Smooth muscle cell (in vitro differentiated cells): ENCODE results near the gene EVA1C. TPM values are rescaled to one million over a fixed set of nuclear protein-coding genes. Genes with fewer than 3 reads are reported as not detected.

Source experiments
- DNase-seq: peaks from one replicate; lab custom pipeline; 2025; ENCODE audit not compliant: unreplicated experiment; lab: John Stamatoyannopoulos, UW
- H2AFZ ChIP-seq: fragments of 200-600 bp; sonication (generic); 2 replicates; pipeline ENCODE4 v1.6.0; 2016; ENCODE audit warnings: antibody characterized with exemption, low read depth, mild to moderate bottlenecking
- H3F3A ChIP-seq: fragments of 200-600 bp; sonication (generic); 2 replicates; pipeline ENCODE4 v1.6.0; 2017; ENCODE audit warnings: antibody characterized with exemption, low read depth
- H3K27ac ChIP-seq: fragments of 200-600 bp; sonication (generic); 2 replicates; pipeline ENCODE4 v1.5.1; 2016; ENCODE audit warnings: low read depth, mild to moderate bottlenecking
- H3K27me3 ChIP-seq: fragments of 200-600 bp; sonication (generic); 2 replicates; pipeline ENCODE4 v1.6.1; 2016; ENCODE audit warnings: low read depth, mild to moderate bottlenecking
- H3K36me3 ChIP-seq: fragments of 200-600 bp; sonication (generic); 2 replicates; pipeline ENCODE4 v1.5.1; 2016; ENCODE audit warnings: low read depth
- H3K4me1 ChIP-seq: fragments of 200-600 bp; sonication (generic); 2 replicates; pipeline ENCODE4 v1.5.1; 2016; ENCODE audit warnings: low read depth
- H3K4me2 ChIP-seq: fragments of 200-600 bp; sonication (generic); 2 replicates; pipeline ENCODE4 v1.6.0; 2016; ENCODE audit warnings: mild to moderate bottlenecking
- H3K4me3 ChIP-seq: fragments of 200-600 bp; sonication (generic); 2 replicates; pipeline ENCODE4 v1.5.1; 2016; ENCODE audit warnings: mild to moderate bottlenecking
- H3K79me2 ChIP-seq: fragments of 200-600 bp; sonication (generic); 2 replicates; pipeline ENCODE4 v1.6.0; 2016; ENCODE audit warnings: low read depth, mild to moderate bottlenecking
- H3K9ac ChIP-seq: fragments of 200-600 bp; sonication (generic); 2 replicates; pipeline ENCODE4 v1.6.0; 2016; ENCODE audit warnings: low read depth
- H3K9me3 ChIP-seq: fragments of 200-600 bp; sonication (generic); replicated peaks from 2 replicates; pipeline ENCODE4 v1.5.1; 2016; ENCODE audit warnings: low read depth
- H4K20me1 ChIP-seq: fragments of 200-600 bp; sonication (generic); 2 replicates; pipeline ENCODE4 v1.6.0; 2016; ENCODE audit warnings: low read depth
- CTCF ChIP-seq: fragments of 200-600 bp; sonication (generic); IDR thresholded peaks from 2 replicates; pipeline ENCODE4 v1.5.1; 2017; ENCODE audit warnings: borderline replicate concordance, mild to moderate bottlenecking, antibody characterized with exemption; ENCODE audit not compliant: insufficient read depth, poor library complexity, severe bottlenecking
- WGBS: methylation state at CpG from one replicate; pipeline ENCODE4 v1.1.7; 2016; ENCODE audit warnings: low lambda C conversion rate; 5-methylcytosine and 5-hydroxymethylcytosine counted together
- polyA plus RNA-seq: library from polyadenylated mRNA; unstranded; fragments of >200 nt; fragmentation: Nextera tagmentation; extraction: Ambion mirVana; gene quantifications from 2 replicates; pipeline ENCODE4 v1.2.1, GENCODE V29; 2016
- total RNA-seq: library from RNA; depleted of rRNA; stranded (reverse); fragments of >200 nt; gene quantifications from 2 replicates; pipeline ENCODE4 v1.2.3, GENCODE V29; 2014

Gene EVA1C
- total and polyA plus RNA-seq, 2 experiments from 2014 or later = 1.9 to 3.7 TPM

- 84% methylated on average over 3 of the region's 3 CpGs for WGBS
- TF ChIP-seq CTCF = no peak
- no peak overlapping the region for H3K4me3 ChIP-seq
- no peaks in the 10 kb centered on the region for H3K9me3 ChIP-seq
- no peak overlapping the region for H3K27ac ChIP-seq
- DNase-seq = no peak
- no peak overlapping the region for H2AFZ ChIP-seq
- H3F3A ChIP-seq = no peaks in the 10 kb centered on the region
- H3K4me2 ChIP-seq = no peak overlapping the region
- H3K79me2 ChIP-seq = no peaks in the 10 kb centered on the region
- H3K9ac ChIP-seq = no peak overlapping the region
- H3K4me1 ChIP-seq = no peaks in the 10 kb centered on the region
- no peaks in the 10 kb centered on the region for H4K20me1 ChIP-seq
- no peaks in the 10 kb centered on the region for H3K36me3 ChIP-seq
- H3K27me3 ChIP-seq = no peaks in the 10 kb centered on the region
Measured at GRCh38 chr21:32543975-32544374, 131.5 kb downstream of the EVA1C start.

GRCh38 chr21:32544697-32545096, 132.2 kb downstream of the EVA1C start:
- Histone ChIP-seq H2AFZ (no peak overlapping the region), H3K27me3 (no peaks in the 10 kb centered on the region), H3K27ac (no peak overlapping the region), H3F3A (no peaks in the 10 kb centered on the region), H3K9me3 (no peaks in the 10 kb centered on the region), H3K4me3 (no peak overlapping the region), H4K20me1 (no peaks in the 10 kb centered on the region), H3K79me2 (no peaks in the 10 kb centered on the region), H3K9ac (no peak overlapping the region), H3K36me3 (no peaks in the 10 kb centered on the region), H3K4me2 (no peak overlapping the region), H3K4me1 (no peaks in the 10 kb centered on the region)
- no peak for DNase-seq
- no peak for TF ChIP-seq CTCF
- WGBS = 97% methylated on average over 4 of the region's 4 CpGs

GRCh38 chr21:32545948-32546441, 133.5 kb downstream of the EVA1C start:
- Histone ChIP-seq H3K9ac (no peak overlapping the region), H3K79me2 (no peaks in the 10 kb centered on the region), H3K4me2 (no peak overlapping the region), H3K27ac (no peak overlapping the region), H3K4me3 (no peak overlapping the region), H3K27me3 (no peaks in the 10 kb centered on the region), H3K4me1 (no peaks in the 10 kb centered on the region), H4K20me1 (no peaks in the 10 kb centered on the region), H3K9me3 (no peaks in the 10 kb centered on the region), H3F3A (no peaks in the 10 kb centered on the region), H2AFZ (no peak overlapping the region), H3K36me3 (no peaks in the 10 kb centered on the region)
- 80% methylated on average over 6 of the region's 6 CpGs for WGBS
- DNase-seq = no peak
- TF ChIP-seq CTCF = no peak

GRCh38 chr21:32547018-32547417, 134.5 kb downstream of the EVA1C start:
- no peak overlapping the region for H3K4me2 ChIP-seq
- H3K4me3 ChIP-seq = no peak overlapping the region
- no peaks in the 10 kb centered on the region for H4K20me1 ChIP-seq
- H3K79me2 ChIP-seq = no peaks in the 10 kb centered on the region
- H3K4me1 ChIP-seq = no peaks in the 10 kb centered on the region
- no peak for TF ChIP-seq CTCF
- H3K9me3 ChIP-seq = no peaks in the 10 kb centered on the region
- no peak overlapping the region for H2AFZ ChIP-seq
- H3K36me3 ChIP-seq = no peaks in the 10 kb centered on the region
- H3K27me3 ChIP-seq = no peaks in the 10 kb centered on the region
- DNase-seq = no peak
- H3F3A ChIP-seq = no peaks in the 10 kb centered on the region
- H3K27ac ChIP-seq = no peak overlapping the region
- WGBS = 88% methylated on average over 1 of the region's 4 CpGs
- H3K9ac ChIP-seq = no peak overlapping the region
